ENCODE results near the gene SH2B2.
"Not testable (repeated sequence)": the region's sequence is repeated elsewhere in the genome, so short reads cannot be mapped to it uniquely, and the experiment has no call there.

Gene SH2B2

DNA sequence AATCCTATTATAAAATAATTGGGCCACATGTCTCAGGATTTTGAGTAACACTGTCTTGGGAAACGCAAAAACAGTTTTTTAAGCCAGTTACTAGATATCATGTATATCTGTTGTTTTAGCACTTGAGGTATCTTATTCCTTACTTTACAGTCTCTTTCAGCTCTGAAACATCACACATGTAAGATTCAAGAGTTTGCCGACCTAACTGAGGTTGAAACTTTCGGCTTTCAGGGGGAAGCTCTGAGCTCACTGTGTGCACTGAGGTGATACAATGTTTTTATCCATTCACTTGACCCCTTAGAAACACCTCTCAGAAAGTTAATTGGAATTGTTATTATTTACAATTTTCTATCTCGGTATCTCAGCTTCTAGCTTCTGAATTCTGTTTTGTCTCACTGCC lies 50.8 kb downstream of the SH2B2 start:
- not testable (repeated sequence) for DNase-seq

DNA sequence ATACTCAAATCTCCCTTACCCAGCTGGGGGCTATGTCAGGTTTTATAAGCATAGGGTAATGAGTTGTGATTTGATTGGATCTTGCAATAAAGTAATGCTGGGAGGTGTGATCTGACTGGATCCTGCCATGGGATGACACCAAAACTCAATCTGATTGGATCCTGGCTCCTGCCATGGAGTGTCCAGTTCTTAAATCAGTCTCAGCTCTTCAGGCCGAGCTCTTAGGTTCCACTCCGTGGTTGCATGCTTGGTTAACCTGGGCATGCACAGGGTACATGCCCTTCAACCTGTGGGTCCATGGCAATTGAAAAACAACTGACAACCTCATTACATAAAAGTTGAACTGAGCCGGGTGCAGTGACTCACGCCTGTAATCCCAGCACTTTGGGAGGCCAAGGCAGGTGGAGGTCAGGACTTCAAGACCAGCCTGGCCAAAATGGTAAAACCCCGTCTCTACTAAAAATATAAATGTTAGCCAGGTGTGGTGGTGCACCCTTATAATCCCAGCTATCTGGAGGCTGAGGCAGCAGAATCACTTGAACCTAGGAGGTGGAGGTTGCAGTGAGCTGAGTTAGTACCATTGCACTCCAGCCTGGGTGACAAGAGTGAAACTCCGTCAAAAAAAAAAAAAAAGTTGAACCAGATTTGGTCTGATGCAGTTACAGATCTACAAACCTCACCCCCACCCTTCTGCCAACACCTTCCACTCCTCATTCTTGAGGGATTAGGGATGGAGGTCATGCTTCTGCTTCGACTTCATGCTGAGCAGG lies 54.1 kb downstream of the SH2B2 start:
- DNase-seq = not testable (repeated sequence)

DNA sequence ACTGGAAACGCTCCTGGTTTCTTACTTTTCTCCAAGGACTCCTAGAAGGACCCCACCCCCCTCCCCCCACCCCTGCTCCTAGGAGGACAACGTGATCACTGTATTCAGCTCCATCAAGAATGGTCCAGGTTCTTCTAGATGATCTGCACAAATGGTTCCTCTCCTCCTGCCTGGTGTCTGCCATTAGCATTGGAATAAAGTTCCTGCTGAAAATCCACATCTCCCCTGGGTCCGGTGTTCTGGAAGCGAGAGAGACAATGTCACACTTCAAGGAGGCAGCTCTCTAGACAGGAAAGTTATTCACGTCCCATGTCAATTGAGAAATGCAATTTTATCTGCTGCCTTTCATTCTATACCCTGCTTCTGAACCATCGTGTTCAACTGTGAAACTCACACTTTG lies 60.3 kb downstream of the SH2B2 start:
- DNase-seq = not testable (repeated sequence)

DNA sequence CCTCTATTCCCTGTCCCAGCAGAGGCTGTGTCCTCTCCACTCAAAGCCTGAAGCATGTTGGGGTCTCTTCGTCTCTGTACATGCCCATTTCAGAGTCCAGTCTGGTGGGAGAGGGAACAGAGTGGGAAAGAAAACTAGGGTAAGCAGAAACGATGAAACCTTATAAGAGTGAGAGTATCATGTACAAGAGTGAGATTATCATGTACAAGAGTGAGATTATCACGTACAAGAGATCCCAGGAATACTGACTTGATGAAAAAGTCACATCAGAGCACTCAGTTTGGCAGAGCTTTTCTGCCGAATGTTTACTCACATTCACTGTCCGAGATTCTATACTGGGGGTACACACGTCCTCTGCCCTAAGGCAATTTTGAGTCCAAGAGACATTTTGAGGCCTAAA lies 69.7 kb downstream of the SH2B2 start, which contains the start of gene SPDYE6:
Gene SPDYE6, minus strand, starts transcription at position 101 of the 400 bp plus-strand sequence. CDS start 421 bp downstream, outside the sequence.
- not testable (repeated sequence) for DNase-seq

DNA sequence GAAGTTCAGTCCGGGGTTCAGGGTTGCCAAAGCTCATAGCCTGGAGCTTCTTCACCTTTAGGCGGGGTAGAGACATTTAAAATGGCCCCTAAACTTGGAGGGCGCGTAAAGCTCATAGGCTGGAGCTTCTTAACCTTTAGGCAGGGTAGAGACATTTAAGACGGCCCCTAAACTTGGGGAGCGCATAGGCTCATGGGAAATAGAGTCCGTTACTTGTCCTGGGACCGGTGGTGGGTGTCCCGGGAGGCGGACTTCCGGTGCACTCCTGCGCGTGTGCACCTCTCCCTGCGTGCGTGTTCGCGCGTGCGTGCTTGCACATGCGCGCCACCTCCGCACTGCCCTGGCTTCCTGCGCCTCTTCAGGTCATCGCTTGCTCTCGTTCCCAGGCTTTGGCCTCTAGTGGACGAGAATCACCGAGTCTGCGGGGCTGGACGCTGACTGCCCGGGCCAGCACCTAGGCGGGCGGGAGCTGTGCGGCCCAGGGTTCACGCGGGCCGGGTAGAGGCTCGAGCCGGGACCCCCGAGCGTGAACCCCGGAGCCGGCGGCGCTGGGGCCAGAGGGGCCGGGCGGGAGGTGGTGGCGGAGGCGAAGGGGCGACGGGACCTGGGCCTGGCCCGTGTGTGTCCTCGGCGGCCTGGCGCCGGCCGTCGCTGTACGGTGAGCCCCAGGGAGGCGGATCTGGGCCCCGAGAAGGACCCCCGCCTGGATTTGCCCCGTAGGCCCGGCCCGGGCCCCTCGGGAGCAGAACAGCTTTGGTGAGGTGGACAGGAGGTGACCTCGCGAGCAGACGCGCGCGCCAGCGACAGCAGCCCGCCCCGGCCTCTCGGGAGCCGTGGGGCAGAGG lies 77.1 kb downstream of the SH2B2 start:
- DNase-seq = peak; percentile 99

DNA sequence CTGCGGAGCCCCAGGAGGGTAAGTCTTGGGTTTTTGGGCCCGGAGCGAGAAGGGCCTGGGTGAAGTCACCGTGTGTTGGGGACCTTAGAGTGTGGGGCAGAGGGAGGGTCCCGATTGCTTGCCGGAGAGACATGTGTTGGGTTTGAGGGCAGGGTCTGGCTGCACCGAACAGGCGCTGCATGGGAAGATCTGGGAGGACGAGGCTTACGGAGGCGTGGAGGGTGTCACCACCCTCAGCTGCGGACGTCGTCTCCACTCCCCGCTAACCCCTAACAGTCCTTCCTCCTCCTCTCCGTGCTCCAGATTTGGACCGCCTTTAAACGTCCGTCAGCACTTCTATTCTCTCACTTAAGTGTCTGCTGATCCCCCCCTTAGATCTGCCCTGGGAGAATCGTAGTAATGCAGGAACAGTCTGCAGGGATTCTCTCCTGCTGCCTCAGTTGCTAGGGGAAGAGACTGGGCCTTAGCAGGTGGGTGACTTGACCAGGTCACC lies 77.8 kb downstream of the SH2B2 start:
- DNase-seq = peak in 1 of 2 experiments; percentile 10

DNA sequence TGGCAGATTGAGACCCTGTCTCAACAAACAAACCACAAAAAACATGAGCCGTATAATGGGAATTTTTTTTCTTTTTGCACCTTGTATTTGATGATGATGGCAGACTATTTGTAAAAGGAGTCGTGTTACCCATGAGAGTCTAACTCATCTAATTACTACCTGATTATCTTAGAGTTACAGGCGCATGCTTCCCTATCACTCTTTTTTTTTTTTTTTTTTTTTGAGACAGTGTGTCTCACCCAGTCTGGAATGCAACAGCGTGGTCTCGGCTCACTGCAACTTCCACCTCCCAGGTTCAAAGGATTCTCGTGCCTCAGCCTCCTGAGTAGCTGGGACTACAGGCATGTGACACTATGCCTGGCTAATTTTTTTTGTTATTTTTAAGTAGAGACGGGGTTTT lies 78.7 kb downstream of the SH2B2 start:
- DNase-seq = not testable (repeated sequence)

DNA sequence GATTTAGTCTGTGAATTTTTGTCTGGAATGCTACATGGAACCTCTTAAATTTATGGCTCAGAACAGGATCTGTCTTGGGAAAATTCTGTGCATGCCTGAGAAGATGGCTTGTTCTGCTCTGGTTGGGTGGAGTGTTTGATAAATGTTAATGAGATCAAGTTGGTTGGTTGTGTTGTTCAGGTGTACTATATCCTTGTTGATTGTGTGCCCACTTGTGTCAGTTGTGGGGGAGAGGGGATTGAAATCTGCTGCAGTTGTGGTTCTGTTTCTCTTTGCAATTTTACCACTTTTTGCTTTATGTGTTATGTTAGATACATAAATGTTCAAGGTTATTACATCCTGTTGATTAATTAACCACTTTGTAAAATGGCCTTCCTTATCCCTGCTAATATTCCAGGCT lies 83.4 kb downstream of the SH2B2 start:
- not testable (repeated sequence) for DNase-seq
